ENCODE measurements around the gene XKR7.
A peak's percentile ranks its signal among the peaks of the same experiment; 100 is the strongest.

XKR7 gene

DNA sequence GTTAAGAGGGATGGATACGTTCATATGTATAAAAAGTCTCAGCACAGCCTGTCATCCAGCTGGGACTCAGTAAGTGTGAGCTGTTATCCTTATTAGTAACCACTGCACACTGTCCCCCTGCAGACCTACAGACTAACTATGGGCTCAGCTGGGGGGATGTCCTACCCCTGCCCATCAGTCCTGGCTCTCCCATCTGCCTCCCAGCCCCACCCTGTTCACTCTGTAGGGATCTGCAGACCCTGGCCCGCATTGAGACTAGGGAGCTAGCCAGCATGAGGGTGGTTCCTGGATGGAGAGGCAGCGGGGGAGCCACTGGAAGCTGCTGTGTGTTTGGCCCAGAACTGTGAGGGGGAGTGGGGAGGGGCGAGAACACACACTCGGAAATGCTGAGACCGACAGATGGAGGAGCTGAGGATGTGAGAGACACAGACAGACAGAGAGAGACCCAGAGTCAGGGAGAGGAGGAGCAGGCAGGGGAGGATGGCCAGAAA lies 17.1 kb downstream of the XKR7 start:
- DNase-seq: no peak

DNA sequence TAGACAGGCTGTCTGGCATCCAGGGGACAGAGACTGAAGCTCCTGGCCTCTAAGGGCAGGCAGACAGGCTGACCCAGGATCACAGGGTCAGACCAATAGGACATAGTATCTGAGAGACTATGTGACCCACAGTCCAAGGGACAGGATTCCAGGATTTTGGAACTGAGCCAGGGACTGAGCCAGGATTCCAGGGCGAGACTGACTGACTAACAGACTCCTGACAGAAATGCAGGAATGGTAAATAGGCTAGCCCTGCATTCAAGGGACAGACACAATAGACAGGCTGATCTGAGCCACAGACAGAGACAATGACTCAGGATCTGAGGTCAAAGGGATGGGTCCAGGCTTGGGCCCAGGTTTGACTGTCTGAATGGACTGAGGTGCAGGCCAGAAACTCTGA lies 19.8 kb downstream of the XKR7 start:
- no peak for DNase-seq

DNA sequence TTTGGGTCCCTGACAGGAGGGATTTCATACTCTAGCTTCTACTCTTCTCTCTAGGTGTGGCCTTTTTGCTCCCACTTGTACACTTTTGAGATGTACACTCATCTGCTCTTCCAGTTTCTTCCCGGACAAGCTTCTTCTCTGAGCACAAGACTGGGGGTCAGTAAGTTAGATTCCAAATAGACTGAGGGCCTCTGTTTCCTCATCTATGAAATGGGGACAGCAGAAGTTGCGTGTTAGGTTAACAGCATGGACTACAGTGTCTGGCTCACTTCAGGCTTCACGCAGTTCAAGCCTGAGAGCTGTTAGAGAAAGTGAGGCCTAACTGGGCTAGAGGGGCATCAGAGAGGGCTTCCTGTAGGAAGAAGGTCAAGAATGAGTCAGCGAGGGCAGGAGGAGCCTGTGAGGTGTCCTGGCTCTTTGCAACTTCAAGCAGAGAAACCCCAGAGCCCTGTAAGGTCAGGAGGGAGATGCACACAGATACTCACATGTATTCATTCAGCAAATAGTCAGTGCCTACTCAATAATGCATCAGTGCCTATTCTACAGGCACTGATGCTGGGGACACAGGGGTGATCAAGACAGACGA lies 20.6 kb downstream of the XKR7 start:
- DNase-seq: no peak

DNA sequence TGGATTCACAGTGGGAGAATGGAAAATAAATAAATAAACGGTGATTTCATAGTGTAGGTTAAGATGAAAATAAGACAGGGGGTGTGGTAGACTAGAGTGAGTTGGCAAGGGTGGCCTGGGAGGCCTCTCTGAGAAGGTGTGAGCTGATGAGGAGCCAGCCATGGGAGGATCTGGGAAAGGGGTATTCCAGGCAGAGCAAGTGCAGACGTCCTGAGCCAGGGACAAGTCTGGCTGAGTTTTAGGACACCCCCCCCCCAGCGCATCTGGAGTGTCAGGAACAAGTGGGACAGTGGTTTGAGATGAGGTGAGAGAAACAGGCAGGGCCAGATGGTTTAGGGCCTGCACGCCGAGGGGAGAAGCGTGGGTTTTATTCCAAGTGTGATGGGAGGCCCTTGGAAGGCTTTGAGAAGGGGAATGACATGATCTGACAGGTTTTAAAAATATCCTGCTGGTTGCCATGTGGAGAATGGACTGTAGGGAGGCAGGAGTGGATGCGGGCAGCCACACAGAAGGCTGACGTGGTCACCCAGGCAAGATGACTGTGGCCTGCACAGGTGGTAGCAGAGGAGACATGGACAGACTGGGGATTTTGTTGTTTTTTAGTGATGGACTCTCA lies 21.2 kb downstream of the XKR7 start:
- no peak for DNase-seq

DNA sequence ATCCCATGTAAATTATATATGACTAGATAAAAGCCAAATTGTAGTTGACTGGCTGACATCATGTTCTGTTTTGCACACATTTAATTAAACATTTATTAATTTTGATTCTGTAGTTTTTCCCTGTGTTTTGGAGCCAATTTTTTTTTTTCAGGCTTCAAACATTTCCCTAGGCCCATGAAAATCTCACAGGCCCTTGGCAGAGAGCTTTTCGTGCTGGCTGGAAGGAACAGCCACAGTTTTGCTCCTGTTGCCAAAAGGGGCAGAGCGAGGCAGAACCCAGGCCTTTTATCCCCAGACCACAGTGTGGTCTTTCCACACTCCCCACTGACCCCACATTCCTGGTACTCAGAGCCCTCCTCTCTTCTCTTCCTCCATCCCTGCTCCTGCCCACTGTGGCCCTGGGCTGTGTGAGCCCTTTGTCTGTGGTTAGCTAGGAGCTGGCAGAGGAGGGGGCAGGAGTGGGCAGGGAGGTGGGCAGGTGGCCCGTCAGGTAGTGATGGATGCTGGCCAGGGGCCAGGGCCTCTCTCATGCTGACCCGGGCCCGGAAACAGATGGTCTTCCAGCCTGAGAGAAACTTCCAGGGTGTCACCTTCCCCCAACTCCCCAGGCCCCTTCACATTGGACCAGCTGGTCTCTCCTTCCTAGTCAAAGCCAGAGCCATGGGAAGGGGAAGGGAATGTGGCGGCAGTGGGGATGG lies 22.8 kb downstream of the XKR7 start:
- no peak for DNase-seq

DNA sequence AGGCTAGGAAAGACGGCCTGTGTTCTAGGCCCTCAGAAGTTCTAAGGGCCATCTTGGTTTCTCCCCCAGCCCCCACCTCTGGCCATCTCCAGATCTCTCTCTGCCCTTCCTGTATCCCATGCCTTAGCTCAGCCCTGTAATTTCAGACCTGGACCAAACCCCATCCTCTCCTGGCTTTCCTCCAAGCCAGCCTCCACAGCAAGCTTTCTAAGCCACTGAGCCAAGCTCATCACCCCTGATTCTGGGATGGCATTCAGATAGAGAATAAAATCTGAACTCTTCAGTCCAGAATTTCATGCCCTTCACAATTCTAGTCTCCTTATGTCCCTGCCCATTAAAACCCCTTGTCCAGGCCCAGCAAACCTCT lies 23.4 kb downstream of the XKR7 start:
- no peak for DNase-seq

DNA sequence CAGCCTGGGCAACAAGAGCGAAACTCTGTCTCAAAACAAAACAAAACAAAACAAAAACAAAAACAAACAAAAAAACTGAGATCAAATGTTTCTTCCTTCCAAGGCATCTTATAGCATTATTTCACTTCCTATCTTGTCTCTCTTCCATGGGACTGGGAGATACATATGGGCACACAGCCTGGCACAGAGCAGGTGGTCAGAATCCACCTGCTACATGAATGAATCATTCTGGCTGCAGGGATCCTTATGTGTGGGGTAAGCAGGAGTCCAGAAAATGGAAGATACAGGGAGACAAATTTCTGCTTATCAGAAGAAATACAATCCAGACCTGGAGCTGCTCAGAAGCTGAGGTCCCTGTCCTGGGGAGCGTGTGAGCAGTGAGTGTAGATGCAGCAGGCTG lies 24.1 kb downstream of the XKR7 start:
- no peak for DNase-seq

DNA sequence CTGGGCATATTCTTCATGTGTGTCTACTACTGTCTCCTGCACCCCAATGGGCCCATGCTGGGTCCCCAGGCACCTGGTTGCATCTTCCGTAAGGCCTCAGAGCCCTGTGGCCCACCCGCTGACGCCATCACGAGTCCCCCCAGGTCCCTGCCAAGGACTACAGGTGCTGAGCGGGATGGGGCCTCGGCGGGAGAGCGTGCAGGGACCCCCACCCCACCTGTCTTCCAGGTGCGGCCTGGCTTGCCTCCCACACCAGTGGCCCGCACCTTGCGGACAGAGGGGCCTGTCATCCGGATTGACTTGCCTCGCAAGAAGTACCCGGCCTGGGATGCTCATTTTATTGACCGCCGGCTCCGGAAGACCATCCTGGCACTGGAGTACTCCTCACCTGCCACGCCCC lies 29.0 kb downstream of the XKR7 start:
- DNase-seq: no peak

DNA sequence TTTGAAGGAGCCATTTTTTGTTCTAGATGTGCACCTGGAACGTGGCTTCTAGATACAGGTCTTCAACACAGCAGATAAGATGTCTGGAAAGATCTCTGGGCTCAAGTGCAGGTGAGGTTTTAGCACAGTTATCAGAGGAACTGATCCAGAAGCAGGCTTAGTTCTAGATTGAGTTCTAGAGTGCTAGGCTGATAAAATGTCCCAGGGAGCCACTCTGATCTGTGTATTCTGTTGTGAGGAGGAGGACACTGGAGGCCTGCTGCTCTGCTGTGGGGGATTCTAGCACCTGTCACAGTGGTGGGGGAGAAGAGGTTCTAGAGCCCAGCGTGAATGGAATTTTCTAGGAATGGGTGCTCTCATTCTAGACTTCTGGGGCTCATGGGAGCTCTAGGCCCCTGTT lies 30.3 kb downstream of the XKR7 start:
- DNase-seq: no peak

DNA sequence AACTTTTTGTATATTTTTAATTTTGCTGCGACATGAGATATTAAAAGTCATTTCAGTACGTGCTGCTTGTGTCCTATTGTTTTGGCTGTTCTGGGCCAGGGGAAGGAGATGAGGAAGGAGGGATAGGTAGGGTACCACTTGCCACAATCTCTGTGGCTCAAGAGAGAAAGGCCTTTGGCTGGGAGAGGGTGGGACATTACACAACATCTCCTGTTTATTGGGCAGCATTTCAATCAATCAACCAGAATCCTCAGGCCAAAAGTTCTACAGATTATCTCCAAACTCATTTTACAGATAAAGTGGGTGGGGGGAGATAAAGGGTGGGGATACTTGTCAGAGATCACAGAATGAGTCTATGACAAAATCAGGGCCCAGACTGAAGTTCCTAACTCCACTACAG lies 35.4 kb downstream of the XKR7 start:
- DNase-seq: no peak

DNA sequence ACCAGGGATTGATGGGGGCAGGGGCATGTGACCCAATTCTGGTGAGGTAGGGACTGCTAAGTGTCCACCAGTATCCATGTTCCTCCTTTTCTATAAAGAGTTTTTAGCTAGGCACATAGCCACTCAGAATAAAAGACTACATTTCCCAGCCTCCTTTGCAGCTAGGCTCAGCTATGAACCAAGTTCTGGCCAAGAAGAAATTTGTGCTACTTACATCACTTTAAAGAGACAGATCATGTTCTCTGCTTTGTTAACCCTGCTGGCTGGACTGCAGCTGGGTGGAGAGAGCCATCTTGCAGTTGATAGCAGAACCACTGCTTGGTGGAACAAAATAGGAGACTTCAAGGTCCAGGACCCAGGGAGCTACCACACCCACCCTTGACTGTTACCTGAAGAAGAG lies 37.0 kb downstream of the XKR7 start:
- DNase-seq: no peak

DNA sequence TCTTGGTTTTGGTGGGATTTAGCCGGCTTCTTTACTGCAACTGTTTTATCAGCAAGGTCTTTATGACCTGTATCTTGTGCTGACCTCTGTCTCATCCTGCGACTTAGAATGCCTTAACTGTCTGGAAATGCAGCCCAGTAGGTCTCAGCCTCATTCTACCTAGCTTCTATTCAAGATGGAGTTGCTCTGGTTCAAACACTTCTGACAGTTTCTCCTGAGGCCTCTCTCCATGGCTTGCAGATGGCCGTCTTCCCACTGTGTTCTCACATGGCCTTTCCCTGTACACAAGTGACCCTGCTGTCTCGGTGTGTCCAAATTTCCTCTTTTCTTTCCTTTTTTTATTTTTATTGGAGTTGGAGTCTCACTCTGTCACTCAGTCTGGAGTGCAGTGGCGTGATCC lies 38.1 kb downstream of the XKR7 start:
- no peak for DNase-seq

DNA sequence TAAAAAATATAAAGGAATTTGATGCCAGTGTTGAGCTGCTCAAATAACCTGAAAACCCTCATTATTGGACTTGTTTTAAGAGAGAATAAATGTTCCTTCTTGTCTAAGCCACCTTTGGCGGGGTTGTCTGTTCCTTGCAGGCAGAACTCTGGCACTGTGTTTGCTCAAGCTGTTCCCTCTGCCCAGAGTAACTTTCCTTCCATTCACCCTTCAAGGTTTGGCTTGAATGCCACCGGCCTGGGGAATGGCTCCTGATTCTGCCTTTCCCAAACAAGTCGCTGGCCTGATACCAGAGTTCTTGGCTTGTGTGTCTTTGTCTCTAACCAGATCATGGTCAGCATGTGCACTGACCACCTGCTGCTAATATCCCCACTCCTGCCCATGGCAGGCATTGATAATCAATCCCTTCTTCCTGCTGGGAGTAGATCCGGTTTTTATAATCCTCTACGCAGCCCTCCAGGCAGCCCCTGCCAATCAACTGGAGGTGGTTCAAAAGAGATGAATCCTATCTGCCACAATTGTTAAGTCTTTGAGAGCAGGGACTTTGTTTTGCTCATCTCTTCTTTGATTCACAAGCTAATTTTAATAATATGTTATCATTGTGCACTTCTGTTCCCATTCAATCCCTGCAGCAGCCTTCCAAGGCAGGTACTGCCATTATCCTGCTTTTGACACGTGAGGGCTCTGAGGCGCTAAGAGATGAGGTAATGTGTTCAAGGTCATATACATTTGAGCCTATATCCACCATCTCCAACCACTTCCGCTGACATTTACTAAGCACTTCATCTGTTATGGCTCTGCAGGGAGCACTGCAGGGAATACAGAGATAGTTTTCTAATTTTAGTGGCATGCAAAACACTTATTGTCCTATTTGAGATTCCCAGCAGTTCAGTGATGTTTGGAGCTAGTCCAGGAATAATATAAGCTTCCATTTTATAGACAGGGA lies 39.2 kb downstream of the XKR7 start:
- no peak for DNase-seq

DNA sequence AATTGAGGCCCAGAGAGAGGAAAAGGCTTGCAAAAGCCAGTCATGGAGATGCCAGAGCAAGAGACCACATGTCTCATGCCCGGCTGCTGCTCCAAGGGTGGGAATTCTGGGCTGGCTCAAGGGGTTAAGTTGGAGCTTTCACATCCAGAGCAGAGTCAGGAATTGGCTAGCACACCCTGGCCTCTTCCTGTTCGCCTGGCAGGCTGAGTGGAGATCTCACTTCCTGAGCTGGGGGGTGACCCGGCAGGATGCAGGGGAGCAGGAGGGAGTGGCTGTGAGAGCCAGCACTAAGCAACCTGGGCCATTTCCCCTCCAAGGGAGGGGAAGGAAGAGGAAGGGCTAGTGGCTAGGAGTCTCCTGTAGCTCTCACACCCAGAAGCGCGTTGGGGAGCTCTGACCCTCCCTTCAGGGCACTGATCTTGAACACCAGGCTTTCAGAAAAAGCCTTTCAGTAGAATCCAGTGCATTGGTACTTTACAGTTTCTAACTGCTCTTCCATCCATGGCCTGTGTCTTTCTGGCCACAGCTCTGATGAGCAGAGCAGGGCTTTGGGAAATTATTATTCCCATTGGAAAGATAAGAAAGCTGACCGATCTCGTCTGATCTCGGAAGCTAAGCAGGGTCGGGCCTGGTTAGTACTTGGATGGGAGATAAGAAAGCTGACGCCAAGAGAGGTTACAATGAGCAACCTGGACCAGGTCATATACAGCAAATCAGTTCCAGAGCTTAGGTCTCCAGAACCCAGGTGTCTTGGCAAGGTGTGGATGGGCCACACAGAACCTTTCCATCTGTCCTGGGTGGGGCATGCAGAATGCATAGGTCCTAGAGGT lies 40.1 kb downstream of the XKR7 start:
- DNase-seq: no peak

DNA sequence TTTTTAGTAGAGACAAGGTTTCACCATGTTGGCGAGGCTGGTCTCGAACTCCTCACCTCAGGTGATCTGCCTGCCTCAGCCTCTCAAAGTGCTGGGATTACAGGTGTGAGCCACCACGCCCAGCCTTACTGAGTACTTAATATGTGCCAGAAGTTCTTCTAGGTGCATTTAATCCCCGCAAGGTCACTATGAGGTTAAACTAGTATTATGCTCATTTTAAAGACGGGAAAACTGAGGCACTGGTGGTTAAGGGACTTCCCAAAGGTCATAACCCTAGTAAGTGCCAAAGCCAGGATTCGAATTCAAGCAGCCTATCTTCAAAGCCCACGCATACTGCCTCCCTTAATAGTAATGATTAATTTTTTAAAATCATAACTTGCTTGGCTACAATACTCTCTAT lies 41.6 kb downstream of the XKR7 start:
- no peak for DNase-seq

DNA sequence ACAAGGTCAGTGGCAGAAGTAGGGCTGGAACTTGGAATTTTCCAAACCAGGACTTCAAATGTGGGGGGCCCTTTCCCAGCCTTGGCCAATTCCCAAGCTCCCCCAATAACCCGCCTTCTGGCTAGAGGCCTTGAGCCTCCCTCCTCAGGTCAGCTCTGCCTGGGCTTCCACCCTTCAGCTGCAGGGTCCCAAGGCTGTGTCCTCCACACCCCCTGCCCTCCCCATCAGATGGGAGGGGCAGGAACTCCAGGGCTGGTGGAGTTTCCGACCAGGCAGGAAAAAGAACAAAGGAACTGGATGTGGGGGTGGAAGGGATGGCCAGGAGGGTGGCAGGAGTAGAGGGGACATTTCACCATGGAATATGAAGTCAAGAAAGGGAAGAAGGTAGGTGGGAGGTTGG lies 42.1 kb downstream of the XKR7 start, which contains the start of gene CCM2L:
Gene CCM2L (plus strand): TSS at position 338 of the 400 bp plus-strand sequence. CDS start 17 bp downstream, at position 355.
- DNase-seq: no peak

DNA sequence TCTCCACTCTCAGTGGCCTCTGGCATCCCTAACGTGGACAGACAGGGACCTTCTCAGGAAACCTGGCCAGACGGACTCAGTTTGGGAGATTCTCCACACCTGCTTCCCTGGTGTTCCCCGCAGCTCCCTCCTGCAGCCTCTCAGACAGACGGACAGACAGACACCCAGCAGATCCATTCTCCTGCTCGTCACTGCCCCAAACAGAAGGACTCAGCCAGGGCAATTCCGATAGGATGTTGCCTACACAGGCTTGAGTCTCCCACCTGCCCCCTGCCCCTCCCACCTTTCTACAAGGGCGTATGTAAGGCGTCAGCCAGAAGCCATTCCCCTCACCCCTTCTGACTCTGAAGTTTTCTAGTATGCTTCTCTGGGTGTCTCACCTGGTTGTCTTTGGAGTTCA lies 42.7 kb downstream of the XKR7 start:
- no peak for DNase-seq

DNA sequence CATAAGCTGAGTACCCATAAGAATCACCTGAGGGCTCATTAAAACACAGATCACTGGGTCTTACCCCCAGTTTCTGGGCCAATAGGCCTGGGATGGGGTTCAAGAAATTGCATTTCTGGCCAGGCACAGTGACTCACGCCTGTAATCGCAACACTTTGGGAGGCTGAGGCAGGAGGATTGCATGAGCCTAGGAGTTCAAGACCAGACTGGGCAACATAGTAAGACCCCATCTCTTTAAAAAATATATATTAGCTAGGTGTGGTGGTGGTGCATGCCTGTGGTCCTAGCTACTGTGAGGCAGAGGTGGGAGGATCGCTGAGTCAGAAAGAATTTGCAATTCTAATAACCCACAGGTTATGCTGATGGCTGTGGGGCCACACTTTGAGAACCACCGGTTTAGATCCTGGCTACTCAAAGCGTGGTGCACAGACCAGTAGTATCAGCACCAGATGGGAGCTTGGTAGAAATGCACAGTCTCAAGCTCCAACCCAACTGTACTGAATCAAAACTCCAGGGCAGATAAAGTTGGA lies 44.3 kb downstream of the XKR7 start:
- DNase-seq: no peak

DNA sequence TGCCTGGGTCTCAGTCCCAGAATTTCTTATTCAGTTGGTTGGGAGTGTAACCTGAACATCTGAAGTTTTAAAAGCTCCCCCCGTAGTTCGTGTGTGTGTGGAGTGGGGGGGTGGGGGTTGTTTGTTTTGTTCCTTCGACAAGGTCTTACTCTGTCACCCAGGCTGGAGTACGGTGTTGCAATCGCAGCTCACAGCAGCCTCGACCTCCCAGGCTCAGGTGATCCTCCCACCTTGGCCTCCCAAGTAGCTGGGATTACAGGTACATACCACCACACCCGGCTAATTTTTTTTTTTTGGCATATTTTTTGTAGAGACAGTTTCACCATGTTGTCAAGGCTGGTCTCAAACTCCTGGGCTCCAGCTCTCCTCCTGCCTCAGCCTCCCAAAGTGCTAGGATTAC lies 45.4 kb downstream of the XKR7 start:
- DNase-seq: no peak

DNA sequence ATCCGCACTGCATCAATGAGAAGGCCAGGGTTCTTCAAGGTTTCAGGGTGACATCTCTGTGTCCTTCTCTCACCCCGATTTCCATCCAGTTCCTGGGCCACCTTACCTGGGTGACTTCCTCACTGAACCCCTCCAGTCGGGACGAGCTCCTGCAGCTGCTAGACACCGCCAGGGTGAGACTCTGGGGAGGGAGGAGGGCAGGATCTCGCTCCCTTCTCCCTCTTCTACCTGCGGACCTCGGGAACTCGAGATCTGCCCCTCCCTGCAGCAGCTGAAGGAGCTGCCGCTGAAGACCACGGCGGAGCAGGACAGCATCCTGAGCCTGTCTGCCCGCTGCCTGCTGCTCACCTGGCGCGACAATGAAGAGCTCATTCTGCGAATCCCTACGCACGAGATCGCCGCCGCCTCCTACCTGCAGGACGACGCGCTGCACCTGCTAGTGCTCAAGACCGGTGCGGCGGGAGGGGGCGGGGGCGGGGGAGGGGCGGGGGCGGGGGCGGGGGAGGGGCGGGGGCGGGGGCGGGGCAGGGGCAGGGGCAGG lies 49.8 kb downstream of the XKR7 start:
- DNase-seq: peak; percentile 85

DNA sequence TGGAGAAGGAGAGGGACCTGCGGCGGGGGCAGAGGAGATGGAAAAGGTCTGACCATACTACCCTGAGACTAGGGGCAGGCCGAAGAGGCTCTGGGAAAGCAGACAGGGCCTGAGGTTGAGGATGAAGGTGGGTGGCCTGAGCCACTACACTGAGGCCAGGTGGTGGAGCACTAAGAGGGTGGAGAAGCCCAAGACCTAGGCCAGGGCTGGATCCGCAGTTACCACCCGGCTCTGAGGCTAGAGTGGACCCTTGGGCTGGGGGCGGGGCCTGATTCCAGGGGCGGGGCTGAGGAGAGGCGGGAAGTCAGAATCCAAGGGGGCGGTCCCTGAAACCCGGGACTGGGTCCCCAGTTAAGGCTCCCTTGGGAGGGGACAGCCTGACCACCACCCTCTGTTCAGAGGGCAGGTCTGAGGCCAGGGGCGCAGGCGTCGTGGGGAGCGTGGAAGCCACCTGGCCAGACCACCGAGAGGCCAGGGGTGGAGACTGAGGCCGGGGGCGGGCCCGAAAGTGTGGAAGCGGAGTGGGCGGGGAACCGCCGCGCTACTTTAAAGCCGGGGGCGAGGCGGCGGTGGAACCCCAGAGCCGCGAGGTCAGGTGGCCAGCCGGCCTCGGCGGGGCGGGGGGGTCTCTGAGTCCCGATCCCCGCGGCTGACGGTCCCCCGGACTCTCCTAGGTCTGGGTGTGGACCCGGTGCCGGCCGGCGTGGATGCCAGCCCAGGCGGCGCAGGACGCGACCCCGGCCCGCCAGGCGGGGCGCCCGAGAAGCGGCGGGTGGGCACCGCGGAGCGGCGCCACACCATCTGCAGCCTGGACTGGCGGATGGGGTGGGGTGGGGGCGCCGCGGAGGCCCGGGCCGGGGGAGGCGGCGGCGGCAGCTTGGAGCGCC lies 50.6 kb downstream of the XKR7 start:
- peak; percentile 84 for DNase-seq
